Measurements from ENCODE around the gene GPR152. TPM values are rescaled to one million over a fixed set of nuclear protein-coding genes. Genes with fewer than 3 reads are reported as not detected.
"Not testable (repeated sequence)": the region's sequence is repeated elsewhere in the genome, so short reads cannot be mapped to it uniquely, and the experiment has no call there.

The GPR152 gene
- total RNA-seq, 1 experiment from 2014 or later, result not detected

DNA sequence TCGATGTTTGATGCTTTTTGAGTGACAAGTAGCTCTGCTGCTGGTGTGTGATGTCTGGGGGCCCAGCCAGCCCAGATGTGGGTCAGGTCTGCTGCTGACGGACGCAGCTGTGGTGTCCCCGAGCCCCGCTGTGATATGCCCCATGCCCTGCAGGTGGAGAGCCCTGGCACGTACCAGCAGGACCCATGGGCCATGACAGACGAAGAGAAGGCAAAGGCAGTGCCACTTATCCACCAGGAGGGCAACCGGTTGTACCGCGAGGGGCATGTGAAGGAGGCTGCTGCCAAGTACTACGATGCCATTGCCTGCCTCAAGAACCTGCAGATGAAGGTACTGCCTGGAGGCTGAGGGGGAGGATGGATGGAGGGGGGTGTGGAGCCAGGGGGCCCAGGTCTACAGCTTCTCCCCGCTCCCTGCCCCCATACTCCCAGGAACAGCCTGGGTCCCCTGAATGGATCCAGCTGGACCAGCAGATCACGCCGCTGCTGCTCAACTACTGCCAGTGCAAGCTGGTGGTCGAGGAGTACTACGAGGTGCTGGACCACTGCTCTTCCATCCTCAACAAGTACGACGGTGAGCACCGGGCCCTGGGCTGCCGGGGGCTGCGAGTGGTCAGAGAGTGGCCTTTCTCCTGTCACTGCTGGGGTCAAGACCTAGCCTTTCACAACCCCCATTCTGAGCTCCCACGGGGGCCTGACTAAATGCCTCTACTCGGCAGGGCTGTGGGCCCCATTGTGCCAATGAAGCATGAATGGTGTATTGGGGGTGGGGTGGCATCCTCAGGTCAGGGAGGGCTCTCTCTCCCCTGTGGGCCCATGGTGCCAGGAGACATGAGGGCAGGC is 37.6 kb upstream of the GPR152 start:
- DNase-seq (ENCODE audit: low read depth), result no peak

DNA sequence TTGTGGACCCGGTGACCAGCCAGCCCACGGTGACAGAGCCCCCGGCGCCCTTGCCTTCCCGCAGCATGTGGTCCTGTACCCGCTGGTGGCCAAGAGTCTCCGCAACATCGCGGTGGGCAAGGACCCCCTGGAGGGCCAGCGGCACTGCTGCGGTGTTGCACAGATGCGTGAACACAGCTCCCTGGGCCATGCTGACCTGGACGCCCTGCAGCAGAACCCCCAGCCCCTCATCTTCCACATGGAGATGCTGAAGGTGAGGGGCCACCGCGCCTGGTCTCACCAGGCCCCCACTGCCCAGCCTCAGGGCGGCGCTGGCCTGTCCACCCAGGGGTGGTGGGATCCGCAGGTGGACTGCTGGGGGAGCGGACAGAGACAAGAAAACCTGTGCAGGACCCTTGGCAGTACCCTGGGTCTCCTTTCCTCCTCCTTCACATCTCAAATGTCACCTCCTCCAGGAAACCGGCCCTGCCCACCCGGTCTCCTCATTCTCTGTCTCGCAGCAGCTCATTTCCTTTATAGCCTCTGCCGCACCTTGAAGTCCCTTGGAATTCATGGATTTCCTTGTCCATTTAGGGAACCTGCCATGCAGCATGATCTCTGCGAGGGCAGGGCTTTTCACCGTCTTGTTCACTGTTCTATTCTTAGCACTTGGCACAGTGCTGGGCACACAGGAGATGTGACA is 36.8 kb upstream of the GPR152 start:
- DNase-seq (ENCODE audit: low read depth), result no peak

- no peak for DNase-seq (ENCODE audit: low read depth)
Measured at GRCh38 chr11:67486481-67487195, 34.1 kb upstream of the GPR152 start.

- DNase-seq (ENCODE audit: low read depth), result not testable (repeated sequence)
Measured at GRCh38 chr11:67485873-67486361, 33.4 kb upstream of the GPR152 start.

- no peak for DNase-seq (ENCODE audit: low read depth)
Measured at GRCh38 chr11:67484847-67485311, 32.4 kb upstream of the GPR152 start.

- DNase-seq (ENCODE audit: low read depth), result no peak
Measured at GRCh38 chr11:67483831-67484665, 31.5 kb upstream of the GPR152 start.

DNA sequence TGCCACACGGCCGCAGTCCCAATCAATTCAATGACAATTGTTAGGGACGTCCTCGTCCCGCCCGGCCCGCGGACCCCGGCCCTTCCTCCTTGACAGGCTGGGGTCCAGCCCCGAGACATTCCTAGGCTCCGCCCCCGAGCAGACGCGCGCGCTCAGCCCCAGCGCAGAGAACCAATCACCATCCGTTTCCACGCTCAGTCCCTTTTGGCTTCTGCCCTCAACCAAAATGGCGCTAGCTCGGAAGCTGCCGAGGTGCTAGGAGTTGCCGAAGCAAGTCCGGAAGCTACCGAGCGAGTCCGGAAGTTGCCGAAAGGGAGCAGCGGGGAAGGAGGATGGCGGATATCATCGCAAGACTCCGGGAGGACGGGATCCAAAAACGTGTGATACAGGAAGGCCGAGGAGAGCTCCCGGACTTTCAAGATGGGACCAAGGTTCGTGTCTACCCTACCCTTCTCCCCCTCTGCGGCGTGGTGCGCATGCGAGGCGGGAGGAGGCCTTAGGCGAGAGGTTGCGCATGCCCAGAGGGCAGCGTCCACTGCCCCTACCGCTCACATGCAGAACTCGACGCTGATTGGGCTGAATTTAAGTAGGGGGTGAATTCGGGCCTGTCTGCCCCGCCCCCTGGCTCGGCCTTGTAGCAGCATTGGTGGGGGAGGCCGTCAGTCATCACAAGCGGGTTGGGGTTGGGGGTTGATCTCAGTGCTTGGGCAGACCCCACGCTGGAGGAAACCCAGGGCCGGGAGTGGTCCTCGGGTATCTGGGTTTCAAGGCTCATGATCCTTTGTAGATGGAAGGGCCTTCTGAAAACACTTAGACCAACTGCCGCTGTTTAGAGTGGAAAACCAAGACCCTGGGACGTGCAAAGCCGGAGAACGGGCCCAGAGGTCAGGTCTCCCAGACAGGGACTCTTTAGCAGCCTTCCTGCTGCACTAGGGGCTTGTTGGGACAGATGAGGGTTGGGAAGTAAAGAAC is 30.6 kb upstream of the GPR152 start, which contains the start of gene AIP:
Gene AIP (plus strand): TSS at position 200 of the 972 bp plus-strand sequence. CDS start 133 bp downstream, at position 333.
- DNase-seq (ENCODE audit: low read depth), result peak; percentile 98

DNA sequence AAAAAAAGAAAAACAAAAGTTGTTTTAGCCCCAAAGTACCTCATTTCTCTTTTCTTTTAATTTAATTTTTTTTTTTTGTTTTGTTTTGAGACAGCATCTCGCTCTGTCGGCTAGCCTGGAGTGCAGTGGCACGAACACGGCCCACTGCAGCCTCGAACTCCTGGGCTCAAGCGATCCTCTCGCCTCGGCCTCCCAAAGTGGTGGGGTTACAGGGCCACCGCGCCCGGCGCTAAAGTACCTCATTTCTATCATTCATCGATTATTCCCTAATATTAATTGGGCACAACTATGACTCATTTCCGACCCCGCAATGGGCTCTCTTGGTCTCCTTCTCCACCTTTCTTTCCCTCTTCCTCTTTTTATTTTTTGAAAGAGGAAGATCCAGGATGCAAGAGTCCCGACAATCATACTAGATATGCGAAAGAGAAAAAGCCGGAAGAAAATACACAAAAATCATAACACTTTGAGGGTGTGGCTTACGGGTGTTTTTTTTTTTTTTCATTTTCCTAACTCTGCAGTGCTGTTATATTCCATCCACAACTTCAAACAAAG is 29.8 kb upstream of the GPR152 start:
- no peak for DNase-seq (ENCODE audit: low read depth)

GRCh38 chr11:67477344-67478050 is 25.0 kb upstream of the GPR152 start:
- DNase-seq (ENCODE audit: low read depth), result not testable (repeated sequence)

DNA sequence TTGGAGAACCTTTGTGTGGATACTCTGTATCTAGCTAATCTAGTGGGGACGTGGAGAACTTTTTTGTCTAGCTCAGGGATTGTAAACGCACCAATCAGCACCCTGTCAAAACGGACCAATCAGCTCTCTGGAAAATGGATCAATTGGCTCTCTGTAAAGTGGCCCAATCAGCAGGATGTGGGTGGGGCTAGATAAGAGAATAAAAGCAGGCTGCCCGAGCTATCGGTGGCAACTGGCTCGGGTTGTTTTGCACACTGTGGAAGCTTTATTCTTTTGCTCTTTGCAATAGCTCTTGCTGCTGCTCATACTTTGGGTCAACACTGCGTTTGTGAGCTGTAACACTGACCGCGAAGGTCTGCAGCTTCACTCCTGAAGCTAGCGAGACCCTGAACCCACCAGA is 24.2 kb upstream of the GPR152 start:
- not testable (repeated sequence) for DNase-seq (ENCODE audit: low read depth)

DNA sequence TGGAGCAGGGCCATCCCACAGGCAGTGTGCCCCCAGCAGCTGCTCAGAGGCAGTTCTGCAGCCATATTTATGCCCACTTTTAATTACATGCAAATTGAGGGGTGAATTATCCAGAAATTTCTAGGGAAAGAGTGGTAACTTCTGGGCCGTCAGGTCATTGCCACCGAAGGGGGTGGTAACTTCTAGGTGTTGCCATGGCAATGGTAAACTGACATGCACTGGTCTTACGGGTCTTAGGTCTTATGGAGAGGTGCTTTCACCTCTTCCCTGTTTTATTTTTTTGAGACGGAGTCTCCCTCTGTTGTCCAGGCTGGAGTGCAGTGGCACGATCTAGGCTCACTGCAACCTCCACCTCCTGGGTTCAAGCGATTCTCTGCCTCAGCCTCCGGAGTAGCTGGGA is 20.4 kb upstream of the GPR152 start:
- no peak for DNase-seq (ENCODE audit: low read depth)

- no peak for DNase-seq (ENCODE audit: low read depth)
Measured at GRCh38 chr11:67470337-67471002, 17.9 kb upstream of the GPR152 start.

- DNase-seq (ENCODE audit: low read depth), result no peak
Measured at GRCh38 chr11:67469508-67469811, 16.9 kb upstream of the GPR152 start.

GRCh38 chr11:67468759-67469507 is 16.4 kb upstream of the GPR152 start, which contains the start of gene TMEM134:
Gene TMEM134, minus strand, starts transcription at chr11:67469251. Its CDS starts 59 bp downstream, at chr11:67469192.
- DNase-seq (ENCODE audit: low read depth), result peak; percentile 85

- no peak for DNase-seq (ENCODE audit: low read depth)
Measured at GRCh38 chr11:67468456-67468758, 15.9 kb upstream of the GPR152 start.

GRCh38 chr11:67468056-67468455 is 15.5 kb upstream of the GPR152 start:
- peak; percentile 54 for DNase-seq (ENCODE audit: low read depth)

- DNase-seq (ENCODE audit: low read depth), result no peak
Measured at GRCh38 chr11:67466962-67467771, 14.6 kb upstream of the GPR152 start.
